HG02588 (cell line): ENCODE data around the gene SRSF2.
"Not testable (repeated sequence)": the region's sequence is repeated elsewhere in the genome, so short reads cannot be mapped to it uniquely, and the experiment has no call there.

Experiments
- ATAC-seq: cut with Tn5 transposase; IDR thresholded peaks from one replicate; pipeline ENCODE4 v1.9.1; 2021; ENCODE audit warnings: mild to moderate bottlenecking, moderate library complexity; ENCODE audit not compliant: unreplicated experiment

The SRSF2 gene

GRCh38 chr17:76702941-76703637 lies 34.0 kb downstream of the SRSF2 start:
- ATAC-seq = no peak

GRCh38 chr17:76702076-76702475 lies 35.1 kb downstream of the SRSF2 start:
- ATAC-seq = no peak

GRCh38 chr17:76701471-76701967 lies 35.6 kb downstream of the SRSF2 start:
- ATAC-seq = no peak

GRCh38 chr17:76700617-76701470 lies 36.3 kb downstream of the SRSF2 start:
- ATAC-seq = no peak

- no peak for ATAC-seq
These were observed 36.9 kb downstream of the SRSF2 start for GRCh38 chr17:76700270-76700616.

GRCh38 chr17:76698466-76698977 lies 38.6 kb downstream of the SRSF2 start:
- ATAC-seq = not testable (repeated sequence)

- no peak for ATAC-seq
These were observed 39.2 kb downstream of the SRSF2 start for GRCh38 chr17:76697702-76698465.

- ATAC-seq = no peak
These were observed 40.1 kb downstream of the SRSF2 start for GRCh38 chr17:76696763-76697701.

- no peak for ATAC-seq
These were observed 41.9 kb downstream of the SRSF2 start for GRCh38 chr17:76695059-76695831.

GRCh38 chr17:76691379-76692191 lies 45.5 kb downstream of the SRSF2 start:
- ATAC-seq = no peak

GRCh38 chr17:76690596-76691280 lies 46.4 kb downstream of the SRSF2 start:
- ATAC-seq = no peak

GRCh38 chr17:76689859-76690258 lies 47.3 kb downstream of the SRSF2 start:
- no peak for ATAC-seq

GRCh38 chr17:76688165-76688622 lies 48.9 kb downstream of the SRSF2 start:
- ATAC-seq = no peak

GRCh38 chr17:76687298-76688164 lies 49.6 kb downstream of the SRSF2 start:
- no peak for ATAC-seq

GRCh38 chr17:76686538-76687297 lies 50.4 kb downstream of the SRSF2 start:
- no peak for ATAC-seq

GRCh38 chr17:76685846-76686245 lies 51.3 kb downstream of the SRSF2 start:
- no peak for ATAC-seq
